ENCODE measurements around the gene NTN5.
A peak's percentile ranks its signal among the peaks of the same experiment; 100 is the strongest.

Gene NTN5

GRCh38 chr19:48628486-48629296 lies 44.1 kb downstream of the NTN5 start:
- Histone ChIP-seq H3K27me3 (ENCODE audit: control insufficient read depth, insufficient read depth, low read length) (no peaks in the 10 kb centered on the region), H3K4me1 (ENCODE audit: control insufficient read depth, insufficient read depth, low read length) (peaks cover 24% of the 10 kb centered on the region)

GRCh38 chr19:48627865-48628314 lies 44.9 kb downstream of the NTN5 start:
- Histone ChIP-seq H3K4me3 (ENCODE audit: low read depth, low read length) (no peak overlapping the region), H3K9ac (ENCODE audit: low read depth, low read length) (no peak overlapping the region), H3K4me1 (ENCODE audit: control insufficient read depth, insufficient read depth, low read length) (peaks cover 30% of the 10 kb centered on the region), H3K36me3 (ENCODE audit: control insufficient read depth, insufficient read depth, low read length) (peaks cover 17% of the 10 kb centered on the region; the same call in 1 of the 2 replicates), H3K27me3 (ENCODE audit: control insufficient read depth, insufficient read depth, low read length) (no peaks in the 10 kb centered on the region), H3K9me3 (ENCODE audit: control insufficient read depth, insufficient read depth, low read length) (no peaks in the 10 kb centered on the region), H3K27ac (ENCODE audit: low read depth, low read length) (peak overlapping the region; percentile 66)

More at GRCh38 chr19:48628486-48629296, 44.1 kb downstream of the NTN5 start:
- no peak overlapping the region for H3K4me3 ChIP-seq (ENCODE audit: low read depth, low read length)
- H3K9me3 ChIP-seq (ENCODE audit: control insufficient read depth, insufficient read depth, low read length), result no peaks in the 10 kb centered on the region
- peaks cover 20% of the 10 kb centered on the region for H3K36me3 ChIP-seq (ENCODE audit: control insufficient read depth, insufficient read depth, low read length)
- H3K27ac ChIP-seq (ENCODE audit: low read depth, low read length), result no peak overlapping the region
- no peak overlapping the region for H3K9ac ChIP-seq (ENCODE audit: low read depth, low read length)

- Histone ChIP-seq H3K27me3 (ENCODE audit: control insufficient read depth, insufficient read depth, low read length) (no peaks in the 10 kb centered on the region), H3K9ac (ENCODE audit: low read depth, low read length) (no peak overlapping the region), H3K9me3 (ENCODE audit: control insufficient read depth, insufficient read depth, low read length) (no peaks in the 10 kb centered on the region), H3K4me3 (ENCODE audit: low read depth, low read length) (no peak overlapping the region), H3K36me3 (ENCODE audit: control insufficient read depth, insufficient read depth, low read length) (peaks cover 17% of the 10 kb centered on the region; the same call in 1 of the 2 replicates), H3K27ac (ENCODE audit: low read depth, low read length) (peak overlapping the region; percentile 66), H3K4me1 (ENCODE audit: control insufficient read depth, insufficient read depth, low read length) (peaks cover 30% of the 10 kb centered on the region)
Measured at GRCh38 chr19:48627201-48627864, 45.5 kb downstream of the NTN5 start.

DNA sequence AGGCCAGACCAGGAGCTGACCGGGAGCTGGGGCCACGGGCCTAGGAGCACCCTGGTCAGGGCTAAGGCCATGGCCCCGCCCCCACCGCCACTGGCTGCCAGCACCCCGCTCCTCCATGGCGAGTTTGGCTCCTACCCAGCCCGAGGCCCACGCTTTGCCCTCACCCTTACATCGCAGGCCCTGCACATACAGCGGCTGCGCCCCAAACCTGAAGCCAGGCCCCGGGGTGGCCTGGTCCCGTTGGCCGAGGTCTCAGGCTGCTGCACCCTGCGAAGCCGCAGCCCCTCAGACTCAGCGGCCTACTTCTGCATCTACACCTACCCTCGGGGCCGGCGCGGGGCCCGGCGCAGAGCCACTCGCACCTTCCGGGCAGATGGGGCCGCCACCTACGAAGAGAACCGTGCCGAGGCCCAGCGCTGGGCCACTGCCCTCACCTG lies 46.9 kb downstream of the NTN5 start:
- Histone ChIP-seq H3K27me3 (ENCODE audit: control insufficient read depth, insufficient read depth, low read length) (no peaks in the 10 kb centered on the region), H3K4me3 (ENCODE audit: low read depth, low read length) (no peak overlapping the region), H3K9me3 (ENCODE audit: control insufficient read depth, insufficient read depth, low read length) (no peaks in the 10 kb centered on the region), H3K4me1 (ENCODE audit: control insufficient read depth, insufficient read depth, low read length) (peaks cover 24% of the 10 kb centered on the region), H3K36me3 (ENCODE audit: control insufficient read depth, insufficient read depth, low read length) (peaks cover 22% of the 10 kb centered on the region), H3K9ac (ENCODE audit: low read depth, low read length) (no peak overlapping the region), H3K27ac (ENCODE audit: low read depth, low read length) (no peak overlapping the region)

GRCh38 chr19:48624791-48625723 lies 47.8 kb downstream of the NTN5 start:
- Histone ChIP-seq H3K4me3 (ENCODE audit: low read depth, low read length) (peak overlapping the region; percentile 80), H3K27me3 (ENCODE audit: control insufficient read depth, insufficient read depth, low read length) (no peaks in the 10 kb centered on the region), H3K9ac (ENCODE audit: low read depth, low read length) (0 out of 2 replicates have a peak overlapping the region, but pooled peaks have one; percentile 62), H3K9me3 (ENCODE audit: control insufficient read depth, insufficient read depth, low read length) (no peaks in the 10 kb centered on the region), H3K36me3 (ENCODE audit: control insufficient read depth, insufficient read depth, low read length) (peaks cover 22% of the 10 kb centered on the region), H3K27ac (ENCODE audit: low read depth, low read length) (peak overlapping the region; percentile 85), H3K4me1 (ENCODE audit: control insufficient read depth, insufficient read depth, low read length) (peaks cover 18% of the 10 kb centered on the region)

- Histone ChIP-seq H3K4me3 (ENCODE audit: low read depth, low read length) (peak overlapping the region; percentile 80), H3K36me3 (ENCODE audit: control insufficient read depth, insufficient read depth, low read length) (peaks cover 22% of the 10 kb centered on the region), H3K4me1 (ENCODE audit: control insufficient read depth, insufficient read depth, low read length) (peaks cover 15% of the 10 kb centered on the region), H3K9ac (ENCODE audit: low read depth, low read length) (peak overlapping the region; percentile 67), H3K27ac (ENCODE audit: low read depth, low read length) (peak overlapping the region; percentile 86), H3K9me3 (ENCODE audit: control insufficient read depth, insufficient read depth, low read length) (no peaks in the 10 kb centered on the region), H3K27me3 (ENCODE audit: control insufficient read depth, insufficient read depth, low read length) (no peaks in the 10 kb centered on the region)
Measured at GRCh38 chr19:48624067-48624594, 48.7 kb downstream of the NTN5 start.

DNA sequence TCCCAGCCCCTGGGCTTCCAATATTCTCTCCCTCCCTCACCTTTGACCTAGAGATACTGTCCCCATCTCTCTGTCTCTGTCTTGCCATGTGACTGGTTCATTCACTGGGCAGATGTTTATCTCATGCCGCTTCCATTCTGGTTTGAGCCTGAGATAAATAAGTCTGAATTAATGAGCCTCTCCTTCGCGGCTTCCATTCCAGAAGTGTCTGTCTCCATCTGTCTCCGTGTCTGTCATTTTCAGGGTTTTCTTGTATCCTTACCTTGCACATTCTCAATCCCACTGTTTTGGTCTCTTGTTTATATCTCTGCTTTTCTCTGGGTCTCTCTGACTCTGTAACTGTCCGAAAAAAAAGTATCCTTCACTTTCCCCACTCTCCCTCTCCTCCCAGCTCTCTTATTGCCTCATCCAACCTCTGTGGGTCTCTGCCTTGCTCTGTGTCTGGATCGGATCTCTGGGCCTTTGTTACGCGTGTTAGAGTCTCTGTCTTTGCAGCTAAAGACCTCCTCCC lies 49.2 kb downstream of the NTN5 start:
- H3K36me3 ChIP-seq (ENCODE audit: control insufficient read depth, insufficient read depth, low read length), result peaks cover 21% of the 10 kb centered on the region
- H3K27ac ChIP-seq (ENCODE audit: low read depth, low read length), result peak overlapping the region; percentile 86
- no peaks in the 10 kb centered on the region for H3K9me3 ChIP-seq (ENCODE audit: control insufficient read depth, insufficient read depth, low read length)
- peaks cover 15% of the 10 kb centered on the region for H3K4me1 ChIP-seq (ENCODE audit: control insufficient read depth, insufficient read depth, low read length)
- no peaks in the 10 kb centered on the region for H3K27me3 ChIP-seq (ENCODE audit: control insufficient read depth, insufficient read depth, low read length)
- H3K4me3 ChIP-seq (ENCODE audit: low read depth, low read length), result peak overlapping the region; percentile 64
- H3K9ac ChIP-seq (ENCODE audit: low read depth, low read length), result peak overlapping the region; percentile 67

DNA sequence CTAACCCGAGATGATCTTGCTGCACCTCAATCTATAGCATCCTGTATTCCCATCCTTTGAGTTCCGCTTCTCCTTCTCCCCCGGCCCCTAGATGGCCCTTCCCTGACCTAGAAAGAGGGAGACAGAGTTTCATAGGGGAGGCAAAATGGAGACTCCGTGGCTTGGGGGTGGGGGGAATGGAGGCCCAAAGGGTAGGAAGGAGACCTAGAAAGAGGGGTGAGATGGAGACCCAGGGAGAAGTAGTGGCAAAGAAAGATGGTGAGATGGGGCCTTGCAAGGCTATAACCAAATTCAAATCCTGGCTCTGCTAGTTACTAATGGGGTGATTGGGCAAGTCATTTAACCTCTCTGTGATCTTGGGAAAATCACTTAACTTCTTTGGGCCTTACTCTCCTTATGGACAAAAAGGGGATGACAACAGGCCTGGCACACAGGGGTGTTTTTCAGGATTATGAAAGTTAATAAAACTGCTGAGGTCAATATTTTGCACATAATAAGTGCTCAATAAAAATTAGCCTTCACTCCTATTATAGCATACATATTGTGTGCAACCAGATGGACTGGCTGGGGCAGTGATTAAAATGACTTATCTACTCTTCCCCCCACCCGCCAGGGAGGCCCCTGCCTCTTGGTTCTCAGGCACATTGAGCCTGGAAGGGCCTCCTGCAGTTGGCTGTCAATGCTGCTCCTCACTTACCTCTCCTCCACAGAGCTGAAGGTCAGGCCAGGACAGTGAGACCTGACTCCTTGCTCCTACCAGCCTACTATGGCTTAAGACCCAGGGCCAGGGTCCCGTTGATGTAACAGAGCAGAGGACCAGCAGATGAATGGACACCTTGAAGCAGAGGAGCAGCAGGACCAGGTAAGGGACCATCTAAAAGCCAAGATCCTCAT lies 52.9 kb downstream of the NTN5 start:
- H3K9ac ChIP-seq (ENCODE audit: low read depth, low read length), result peak overlapping the region; percentile 67
- peak overlapping the region; percentile 95 for H3K4me3 ChIP-seq (ENCODE audit: low read depth, low read length)
- peaks cover 33% of the 10 kb centered on the region for H3K4me1 ChIP-seq (ENCODE audit: control insufficient read depth, insufficient read depth, low read length)
- H3K36me3 ChIP-seq (ENCODE audit: control insufficient read depth, insufficient read depth, low read length), result peaks cover 38% of the 10 kb centered on the region
- H3K27ac ChIP-seq (ENCODE audit: low read depth, low read length), result peak overlapping the region; percentile 95
- no peaks in the 10 kb centered on the region for H3K9me3 ChIP-seq (ENCODE audit: control insufficient read depth, insufficient read depth, low read length)
- H3K27me3 ChIP-seq (ENCODE audit: control insufficient read depth, insufficient read depth, low read length), result no peaks in the 10 kb centered on the region

DNA sequence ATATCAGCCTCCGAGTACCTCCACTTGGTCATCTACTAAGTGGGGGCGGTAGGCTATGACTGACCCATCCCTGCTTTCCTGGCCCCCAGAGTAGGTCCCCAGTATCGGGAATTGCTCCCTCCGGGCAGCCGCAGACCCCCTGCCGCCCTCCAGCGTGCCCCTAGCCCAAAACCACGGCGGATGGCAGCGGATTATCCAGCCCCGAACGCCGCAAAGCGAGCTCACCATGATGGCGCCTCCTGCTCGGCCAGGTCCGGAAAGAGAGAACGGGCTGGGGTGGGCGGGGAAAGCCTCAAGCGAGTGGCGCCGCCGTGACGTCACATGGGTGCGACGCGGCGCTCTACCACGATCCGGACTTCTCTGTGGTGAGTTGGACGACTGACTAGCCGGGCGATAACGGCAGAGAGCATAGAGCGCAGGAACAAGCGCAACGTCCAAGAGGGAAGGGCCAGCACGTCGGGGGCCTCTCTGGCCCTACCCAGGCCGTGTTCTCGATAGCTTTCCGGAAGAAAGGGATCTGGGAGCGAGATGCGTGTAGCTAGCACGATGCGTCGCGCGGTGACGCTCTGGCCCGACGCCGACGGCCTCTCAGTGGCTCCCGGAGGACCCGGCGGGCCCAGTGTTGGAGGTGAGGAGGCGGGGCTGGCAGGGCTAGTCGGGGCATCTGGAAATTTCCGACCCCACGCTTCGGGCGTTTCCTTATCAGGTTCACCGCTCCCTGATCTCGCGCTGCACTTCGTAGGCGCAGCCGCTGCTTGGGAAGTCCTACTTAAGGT lies 53.7 kb downstream of the NTN5 start, which contains the start of the genes RPL18 and SPHK2:
RPL18 (minus strand) TSS at position 263 of the 776 bp plus-strand sequence; CDS start at position 228, 35 bp downstream.
SPHK2 (plus strand) TSS at position 591 of the 776 bp plus-strand sequence. CDS start 1,009 bp downstream, outside the sequence.
- H3K4me3 ChIP-seq (ENCODE audit: low read depth, low read length), result peak within 1 kb of the TSS; percentile 95
- peaks cover 38% of the 10 kb centered on the region for H3K36me3 ChIP-seq (ENCODE audit: control insufficient read depth, insufficient read depth, low read length)
- peaks cover 39% of the 10 kb centered on the region for H3K4me1 ChIP-seq (ENCODE audit: control insufficient read depth, insufficient read depth, low read length)
- H3K9ac ChIP-seq (ENCODE audit: low read depth, low read length), result peak within 1 kb of the TSS; percentile 98
- peak within 1 kb of the TSS; percentile 95 for H3K27ac ChIP-seq (ENCODE audit: low read depth, low read length)
- no peaks in the 10 kb centered on the region for H3K27me3 ChIP-seq (ENCODE audit: control insufficient read depth, insufficient read depth, low read length)
- H3K9me3 ChIP-seq (ENCODE audit: control insufficient read depth, insufficient read depth, low read length), result no peaks in the 10 kb centered on the region

Measured in HUES48 (cell line).